Activated CD8-positive, alpha-beta memory T cell treated with anti-CD3 and anti-CD28 coated beads, Interleukin-2, amount 50 U/mL, for 4 hours (primary cell): ENCODE data around the gene DTX1.

ENCODE experiments used
- DNase-seq: peaks from one replicate; pipeline ENCODE4 v3.0.0-alpha.2; 2020

DTX1 gene

DNA sequence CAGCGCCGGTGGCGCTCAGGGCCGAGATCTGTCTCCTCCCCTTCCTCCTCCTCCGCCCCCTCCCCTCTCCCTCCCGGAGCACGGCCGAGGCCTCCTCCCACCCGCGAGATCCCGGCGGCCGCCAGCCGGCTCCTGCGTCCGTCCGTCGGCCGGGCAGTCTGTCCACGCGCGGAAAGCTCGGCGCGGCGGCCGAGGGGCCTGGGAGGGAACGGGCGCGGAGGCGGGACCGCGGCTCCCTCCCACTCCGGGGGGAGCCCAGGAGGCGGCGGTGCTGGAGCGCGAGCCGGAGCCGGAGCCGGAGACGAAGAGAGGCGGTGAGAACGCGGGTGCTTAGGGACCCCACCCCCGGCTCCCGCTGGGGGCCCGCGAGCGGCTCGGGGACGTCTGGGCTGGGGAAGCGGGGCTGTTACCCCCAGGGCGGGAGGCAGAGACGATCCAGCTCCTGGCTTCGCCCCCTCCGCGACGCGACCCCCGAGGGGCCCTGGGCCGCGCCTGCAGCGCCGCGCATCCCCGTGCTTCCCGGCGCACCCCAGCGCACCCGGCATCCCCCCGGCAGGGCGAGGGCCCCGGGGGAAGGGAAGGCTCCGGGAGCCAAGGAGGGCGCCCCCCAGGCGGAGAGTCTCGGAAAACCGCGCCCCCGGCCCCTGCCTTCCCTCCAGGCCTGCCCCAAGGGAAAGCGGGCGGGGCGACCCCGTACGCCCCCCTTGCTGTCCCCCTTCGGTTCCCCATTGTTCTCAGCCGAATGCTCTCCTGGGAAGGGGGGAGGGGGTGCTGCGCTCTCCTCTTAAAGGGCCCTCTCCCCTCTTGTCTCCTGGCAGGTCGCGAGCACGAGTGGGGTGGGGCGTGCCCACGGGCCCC is at the start of gene DTX1:
Gene DTX1 (plus strand): TSS at position 100 of the 858 bp plus-strand sequence. CDS start 1,463 bp downstream, outside the sequence.
- DNase-seq, result peak; percentile 40

DNA sequence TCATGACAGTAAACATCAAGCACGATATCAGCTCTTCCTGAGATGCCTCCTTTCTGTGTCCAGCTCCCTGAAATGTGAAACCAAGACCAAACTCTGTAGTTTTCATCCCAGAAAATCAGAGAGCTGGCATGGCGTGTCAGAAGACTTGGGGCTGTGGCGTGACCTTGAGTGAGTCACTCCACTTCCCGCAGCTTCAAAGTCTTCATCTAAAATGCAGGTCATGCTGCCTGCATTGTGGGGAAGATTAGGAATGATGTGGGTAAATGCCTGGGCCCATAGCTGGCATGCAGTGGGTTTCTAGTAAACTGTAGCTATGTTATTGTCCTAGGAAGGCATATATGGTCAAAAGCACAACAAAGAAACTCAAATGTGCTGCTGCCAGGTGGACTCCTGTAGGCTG is 49.4 kb upstream of the DTX1 start:
- DNase-seq, result no peak

DNA sequence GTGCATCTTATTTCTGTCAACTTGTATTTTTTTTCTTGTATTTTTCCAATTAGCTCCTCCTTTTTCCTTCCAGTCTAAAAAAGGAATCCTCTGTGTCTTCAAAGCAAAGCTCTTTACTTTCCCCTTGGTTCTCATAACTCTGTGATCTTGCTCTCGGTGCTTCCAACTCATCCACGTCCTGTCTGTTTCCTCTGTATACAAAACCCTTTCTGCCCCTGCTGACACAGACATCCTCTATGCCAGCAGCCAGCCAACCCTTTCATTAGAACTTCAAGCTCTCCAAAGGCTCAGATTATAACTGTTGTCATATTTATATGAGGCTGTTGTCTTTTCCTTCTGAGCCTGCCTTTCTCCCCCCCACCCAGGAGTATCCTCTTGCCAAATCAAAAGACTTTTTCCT is 45.8 kb upstream of the DTX1 start:
- no peak for DNase-seq

DNA sequence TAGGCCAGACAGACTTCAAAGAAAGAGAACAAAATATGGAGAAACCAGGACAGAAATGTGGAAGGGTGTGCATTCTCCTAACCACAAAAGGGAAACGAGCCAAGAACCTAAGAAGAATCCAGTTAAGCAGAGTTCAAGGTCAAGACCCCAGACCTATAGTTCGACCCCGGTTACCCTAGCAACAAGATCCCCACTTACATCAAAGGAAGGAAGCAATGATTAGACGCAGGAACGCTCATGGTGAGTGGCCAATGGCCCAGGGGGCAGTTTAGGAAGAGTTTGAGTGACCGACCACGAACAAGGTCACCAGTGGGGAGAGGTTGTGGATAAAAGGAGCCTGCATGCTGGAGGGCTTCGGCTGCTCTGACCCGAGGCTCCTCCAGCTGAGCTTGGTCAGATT is 42.0 kb upstream of the DTX1 start:
- no peak for DNase-seq

DNA sequence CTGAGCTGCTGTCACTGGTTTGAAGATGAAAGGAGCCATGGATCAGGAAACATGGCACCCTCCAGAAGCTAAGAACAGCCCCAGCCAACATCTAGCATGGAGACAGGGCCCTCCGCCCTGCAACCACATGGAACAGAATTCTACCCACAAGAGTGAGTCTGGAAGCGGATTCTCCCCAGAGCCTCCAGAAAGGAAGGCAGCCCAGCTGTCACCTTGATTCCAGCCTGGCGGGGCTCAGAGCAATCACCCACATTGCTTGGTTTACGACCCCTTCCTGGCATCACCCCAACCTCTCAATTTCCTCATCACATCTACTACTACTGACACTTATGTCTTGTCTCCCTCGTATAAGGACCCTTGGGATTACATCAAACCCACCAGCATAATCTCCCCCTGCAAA is 39.7 kb upstream of the DTX1 start:
- DNase-seq, result no peak

DNA sequence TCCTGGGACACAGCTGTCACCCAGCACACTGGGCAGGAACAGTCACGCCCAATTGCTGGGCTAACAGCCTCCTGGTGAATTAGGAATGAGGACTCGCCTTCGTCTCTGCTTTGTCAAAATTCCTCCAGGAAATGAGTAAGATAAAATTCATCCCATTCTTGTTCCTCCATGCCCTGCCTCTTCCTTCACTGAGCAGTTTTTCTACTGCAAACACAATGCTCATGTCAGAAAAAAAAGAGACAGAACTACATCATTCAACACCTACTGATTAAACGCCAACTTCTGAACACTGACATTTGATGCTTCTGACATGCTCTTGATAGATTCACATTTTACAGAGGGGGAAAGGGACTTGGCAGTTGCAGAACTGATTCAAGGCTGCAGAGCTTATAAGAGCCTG is 37.5 kb upstream of the DTX1 start:
- no peak for DNase-seq

DNA sequence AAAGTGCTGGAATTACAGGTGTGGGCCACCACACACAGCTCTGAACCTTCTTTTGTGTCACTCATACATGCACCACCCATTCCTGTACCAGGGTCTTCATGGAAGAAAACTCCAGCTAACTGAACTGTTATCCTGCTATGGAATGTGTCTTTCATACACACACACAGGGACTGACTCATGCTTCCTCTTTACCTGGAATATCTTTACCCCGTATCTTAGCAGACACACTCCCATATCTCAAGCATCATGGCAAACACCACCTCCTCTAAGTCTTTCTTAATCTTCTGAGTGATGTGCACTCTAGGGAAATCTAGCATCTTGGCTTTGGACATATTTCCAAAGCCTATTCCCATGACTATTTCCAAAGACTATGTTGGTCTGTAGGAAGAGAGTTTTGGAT is 35.0 kb upstream of the DTX1 start:
- DNase-seq, result no peak

DNA sequence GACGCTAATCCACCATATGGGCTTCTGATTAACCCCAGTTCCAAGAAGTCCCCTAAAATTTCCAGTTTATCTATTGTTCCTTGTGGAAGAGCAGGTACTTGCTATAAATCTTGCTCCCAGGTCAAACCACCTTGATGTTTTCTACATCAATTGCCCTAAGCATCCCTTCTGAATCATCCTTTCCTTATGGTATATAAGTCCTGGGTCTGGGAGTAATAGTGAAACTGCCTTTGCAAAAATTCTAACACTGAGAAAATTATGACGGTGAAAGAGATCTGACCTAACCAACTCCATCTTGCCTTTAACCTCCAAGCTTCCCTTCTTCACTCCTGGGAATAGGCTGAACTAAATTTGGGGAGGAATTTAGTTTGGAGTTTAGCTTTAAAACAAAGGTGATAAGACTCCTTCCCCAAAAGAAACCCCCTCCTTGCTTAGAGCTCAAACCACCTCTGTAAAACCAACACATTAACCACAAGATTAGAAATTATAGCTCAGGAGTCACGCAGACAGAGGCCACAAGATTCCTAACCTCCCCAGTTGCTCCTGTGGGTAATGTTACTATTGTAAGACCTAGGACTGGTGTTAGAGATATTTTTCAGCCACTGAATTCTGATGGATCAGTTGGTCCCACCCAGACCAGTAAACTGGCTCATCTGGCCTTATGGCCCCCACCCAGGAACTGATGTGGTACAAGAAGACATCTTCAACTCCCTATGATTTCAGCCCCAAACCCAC is 33.8 kb upstream of the DTX1 start:
- DNase-seq, result no peak

DNA sequence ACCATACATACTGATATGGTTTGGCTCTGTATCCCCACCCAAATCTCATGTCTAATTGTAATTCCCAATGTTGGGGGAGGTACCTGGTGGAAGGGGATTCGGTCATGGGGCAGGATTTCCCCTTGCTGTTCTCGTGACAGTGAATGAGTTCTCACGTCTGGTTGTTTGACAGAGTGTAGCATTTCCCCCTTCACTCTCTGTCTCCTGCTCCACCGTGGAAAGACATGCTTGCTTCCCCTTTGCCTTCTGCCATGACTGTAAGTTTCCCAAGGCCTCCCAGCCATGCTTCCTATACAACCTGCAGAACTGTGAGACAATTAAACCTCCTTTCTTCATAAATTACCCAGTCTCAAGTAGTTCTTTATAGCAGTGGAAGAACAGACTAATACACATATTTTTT is 28.8 kb upstream of the DTX1 start:
- DNase-seq, result no peak

DNA sequence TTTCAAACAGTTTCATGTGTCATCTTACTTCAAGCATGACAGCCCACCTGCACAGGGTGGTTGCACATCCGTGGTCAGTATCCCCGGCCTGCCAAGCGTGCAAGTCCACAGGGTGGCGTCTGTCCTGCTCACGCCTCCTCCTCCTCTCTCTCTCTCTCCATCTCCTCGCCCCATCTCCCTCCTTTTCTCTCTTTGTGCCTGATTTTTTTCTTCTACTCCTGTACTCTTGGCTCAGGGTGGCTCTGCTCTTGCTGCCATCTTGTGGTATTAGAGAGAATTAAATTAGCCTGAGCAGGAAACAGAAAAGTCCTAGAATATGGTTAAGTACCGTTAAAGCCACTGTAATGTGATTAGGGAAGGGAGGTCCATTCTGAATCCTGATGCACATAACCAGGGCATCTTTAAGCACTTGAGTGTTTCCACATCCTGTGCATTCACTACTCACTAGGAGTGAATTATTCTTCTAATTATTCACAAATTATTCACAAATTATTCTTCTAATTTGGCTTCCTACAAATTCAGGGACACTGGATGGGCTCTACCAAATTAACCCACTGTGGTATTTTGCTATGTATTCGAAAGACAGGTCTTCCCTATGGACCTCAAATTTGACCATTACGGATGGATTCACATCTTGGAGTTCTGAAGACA is 25.5 kb upstream of the DTX1 start:
- no peak for DNase-seq

DNA sequence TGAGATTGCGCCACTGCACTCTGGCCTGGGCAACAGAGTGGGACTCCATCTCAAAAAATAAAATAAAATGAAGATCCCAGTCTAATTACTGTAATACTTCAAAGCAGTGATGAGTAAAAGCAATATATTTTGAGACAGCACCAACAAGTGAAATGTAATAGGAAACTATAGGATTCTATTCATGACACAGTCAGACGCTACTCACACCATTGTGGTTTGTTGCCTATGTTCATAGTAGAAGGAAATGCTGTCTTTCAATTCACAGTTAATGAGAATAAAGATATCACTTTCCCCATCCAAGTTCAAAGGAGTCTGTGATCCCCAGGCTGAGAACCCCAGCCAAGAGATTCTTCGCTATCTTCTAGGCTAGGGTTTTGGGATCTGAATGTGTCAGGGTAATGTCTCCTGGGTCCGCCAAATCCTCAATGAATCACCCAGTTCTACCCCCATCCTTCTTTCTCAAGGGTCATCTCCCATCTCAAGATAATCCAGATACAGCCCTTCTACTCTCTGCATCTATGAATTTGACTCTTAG is 16.6 kb upstream of the DTX1 start:
- DNase-seq, result no peak

DNA sequence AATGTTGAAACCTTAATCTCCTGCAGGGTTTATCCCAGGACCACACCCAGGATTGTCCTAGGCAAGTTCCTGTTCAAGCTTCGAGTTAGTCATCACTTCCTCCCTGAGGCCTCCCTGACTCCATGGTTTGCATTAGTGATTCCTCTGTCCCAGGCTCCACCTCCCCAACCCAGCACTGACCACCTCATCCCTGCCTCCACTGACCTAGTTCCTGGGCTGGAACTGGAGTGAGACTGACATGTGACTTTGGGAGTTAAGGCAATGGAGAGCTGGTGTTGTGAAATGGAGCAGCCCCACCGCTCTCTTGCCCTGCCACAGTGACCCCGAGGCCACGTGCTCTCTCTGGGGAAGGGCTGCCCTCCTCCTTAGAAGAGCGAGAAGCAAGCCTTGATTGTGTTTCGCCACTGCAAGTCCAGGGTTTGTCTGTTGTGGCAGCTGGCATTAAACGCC is 15.8 kb upstream of the DTX1 start:
- no peak for DNase-seq

DNA sequence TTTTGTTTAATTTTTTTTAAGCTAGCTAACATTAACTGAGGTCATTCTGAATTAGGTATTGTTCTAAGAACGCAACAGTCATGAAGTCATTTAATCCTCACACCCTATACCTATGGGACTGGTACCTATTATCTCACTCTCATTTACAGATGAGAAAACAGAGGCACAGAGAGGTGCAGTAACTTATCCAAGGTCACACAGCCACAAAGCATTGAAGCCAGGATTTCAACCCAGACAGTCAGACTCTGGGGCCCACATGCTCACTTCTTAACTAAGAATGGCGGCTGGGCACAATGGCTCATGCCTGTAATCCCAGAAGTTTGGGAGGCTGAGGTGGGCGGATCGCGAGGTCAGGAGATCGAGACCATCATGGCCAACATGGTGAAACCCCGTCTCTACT is 15.0 kb upstream of the DTX1 start:
- DNase-seq, result no peak

DNA sequence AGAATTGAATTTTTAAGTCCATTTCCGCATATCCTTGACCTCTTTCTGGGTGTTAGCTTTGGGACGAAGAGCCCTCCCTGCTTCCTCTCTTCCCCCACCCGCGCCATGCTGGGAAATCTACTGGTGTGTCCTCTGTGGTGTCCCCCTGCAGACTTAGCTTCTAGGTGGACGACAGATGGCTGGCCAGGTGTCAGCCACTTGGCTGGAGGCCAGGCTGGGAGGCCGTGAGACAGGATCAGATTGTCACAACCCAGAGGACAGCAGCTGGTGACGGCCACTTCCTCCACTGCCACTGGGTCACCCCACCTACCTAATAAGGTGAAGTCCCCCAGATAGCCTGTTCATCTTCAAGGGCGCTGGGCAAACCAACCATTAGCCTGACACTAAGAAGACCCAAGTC is 13.3 kb upstream of the DTX1 start:
- DNase-seq, result no peak

DNA sequence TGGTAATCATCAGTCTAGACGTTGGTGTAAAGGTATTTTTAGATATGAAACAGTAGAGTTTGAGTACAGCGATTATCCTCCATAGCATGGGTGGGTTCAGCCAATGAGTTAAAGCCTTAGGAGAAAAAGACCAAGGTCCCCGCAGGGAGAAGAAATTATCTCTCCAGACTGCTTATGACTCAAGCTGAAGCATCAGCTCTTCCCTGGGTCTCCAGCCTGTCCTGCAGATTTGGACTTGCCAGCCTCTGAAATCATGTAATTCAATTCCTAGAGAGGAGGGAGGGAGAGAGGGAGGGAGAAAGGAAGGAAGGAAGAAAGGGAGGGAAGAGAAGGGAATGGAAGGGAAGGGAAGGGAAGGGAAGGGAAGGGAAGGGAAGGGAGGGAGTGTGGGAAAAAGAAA is 12.0 kb upstream of the DTX1 start:
- DNase-seq, result no peak

DNA sequence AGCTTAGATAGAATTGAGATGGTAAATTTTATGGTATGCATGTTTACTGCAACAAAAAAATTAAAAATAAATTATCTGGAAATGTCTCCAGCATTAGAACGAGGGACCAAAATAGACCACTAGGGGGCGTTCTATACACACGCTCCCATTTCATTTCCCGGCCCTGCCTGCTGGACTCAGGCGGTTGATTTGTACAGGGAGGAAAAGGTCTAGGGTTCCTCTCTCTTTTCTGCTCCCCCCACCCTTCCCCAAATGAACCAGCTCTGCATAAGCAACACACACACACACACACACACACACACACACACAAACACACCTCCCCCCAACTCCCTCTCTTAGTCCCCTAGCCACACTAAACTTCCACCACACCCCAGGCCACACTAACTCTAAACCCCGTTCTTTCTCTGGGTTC is 7.8 kb upstream of the DTX1 start:
- peak; percentile 52 for DNase-seq

DNA sequence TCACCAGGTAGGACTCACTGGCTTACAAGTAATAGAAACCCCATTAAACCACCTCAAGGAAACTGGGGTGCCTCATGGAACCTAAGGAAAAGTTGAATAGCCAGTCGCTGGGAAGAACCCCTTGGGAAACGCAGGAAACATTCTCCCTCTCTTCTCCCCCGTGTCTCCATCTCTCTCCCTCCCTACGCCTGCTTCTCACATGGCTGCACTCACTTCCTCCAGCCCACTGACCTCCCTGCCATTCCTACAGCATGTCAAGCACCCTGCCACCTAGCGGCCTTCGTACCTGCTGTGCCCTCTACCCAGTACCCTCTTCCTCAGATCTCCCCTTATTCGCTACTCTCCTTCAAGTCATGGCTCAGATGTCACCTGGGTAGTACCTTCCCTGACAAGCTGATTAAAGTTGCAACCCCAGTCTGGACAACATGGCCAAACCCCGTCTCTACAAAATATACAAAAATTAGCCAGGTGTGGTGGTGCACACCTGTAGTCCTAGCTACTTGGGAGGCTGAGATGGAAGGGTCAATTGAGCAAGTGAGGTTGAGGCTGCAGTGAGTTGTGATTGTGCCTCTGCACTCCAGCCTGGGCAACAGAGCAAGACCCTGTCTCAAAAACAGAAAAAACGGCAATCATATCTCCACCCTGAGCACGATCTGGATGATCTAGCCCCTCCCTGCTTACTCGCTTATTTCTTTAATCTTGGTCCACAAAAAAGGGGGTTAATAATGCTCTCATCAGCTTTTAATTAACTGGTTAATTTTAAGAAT is 6.4 kb upstream of the DTX1 start:
- no peak for DNase-seq

DNA sequence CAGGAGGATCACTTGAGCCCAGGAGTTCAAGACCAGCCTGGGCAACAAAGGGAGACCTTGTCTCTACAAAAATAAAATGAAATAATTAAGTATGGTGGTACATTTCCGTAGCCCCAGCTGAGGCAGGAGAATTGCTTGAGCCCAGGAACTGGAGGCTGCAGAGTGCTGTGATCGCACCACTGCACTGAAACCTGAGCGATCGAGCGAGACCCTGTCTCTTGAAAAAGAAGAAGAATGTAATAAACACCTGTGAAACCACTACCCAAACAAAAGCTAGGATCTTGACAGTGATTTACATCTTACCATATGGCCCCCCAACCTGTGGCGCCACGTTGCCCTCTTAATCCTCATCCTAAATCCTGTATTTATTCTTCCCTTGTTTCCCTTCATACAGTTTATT is 5.7 kb upstream of the DTX1 start:
- DNase-seq, result no peak

DNA sequence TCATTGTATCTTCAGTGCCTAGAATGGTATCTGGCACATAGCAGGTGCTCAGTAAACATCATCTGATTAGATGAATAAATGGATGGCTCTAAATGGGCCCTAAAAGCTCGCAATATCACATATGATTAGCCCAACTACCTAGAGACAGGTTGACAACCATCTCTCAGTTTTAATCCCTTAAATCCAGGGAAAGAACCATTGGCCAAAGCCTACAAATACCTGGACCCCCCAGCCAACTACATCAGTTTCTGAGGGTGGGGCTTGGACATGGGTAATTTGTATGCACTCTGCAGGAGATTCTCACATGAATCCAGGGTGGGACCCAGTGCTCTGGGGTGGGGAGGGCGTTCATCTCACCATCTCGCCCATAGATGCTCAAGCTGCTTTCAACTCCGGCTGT is 4.8 kb upstream of the DTX1 start:
- DNase-seq, result no peak

DNA sequence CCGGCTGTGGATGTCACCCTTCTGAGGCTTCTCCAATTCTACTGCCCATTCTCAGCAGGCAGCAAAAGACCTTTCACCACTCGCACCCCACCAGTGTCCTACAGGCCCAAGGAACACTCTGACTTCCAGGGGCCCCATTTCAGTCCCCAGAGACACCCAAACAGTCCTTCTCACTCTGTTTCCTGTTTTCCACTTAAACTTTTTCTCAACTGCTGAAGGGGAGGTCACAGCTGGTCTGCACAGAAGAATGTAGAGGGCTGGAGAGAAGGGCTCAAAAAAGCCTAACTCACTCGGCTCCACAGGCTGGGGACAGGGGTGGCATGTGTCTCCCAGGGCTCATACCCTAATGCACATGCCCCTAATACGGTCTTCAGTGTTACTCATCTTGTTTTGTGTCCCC is 4.2 kb upstream of the DTX1 start:
- no peak for DNase-seq

DNA sequence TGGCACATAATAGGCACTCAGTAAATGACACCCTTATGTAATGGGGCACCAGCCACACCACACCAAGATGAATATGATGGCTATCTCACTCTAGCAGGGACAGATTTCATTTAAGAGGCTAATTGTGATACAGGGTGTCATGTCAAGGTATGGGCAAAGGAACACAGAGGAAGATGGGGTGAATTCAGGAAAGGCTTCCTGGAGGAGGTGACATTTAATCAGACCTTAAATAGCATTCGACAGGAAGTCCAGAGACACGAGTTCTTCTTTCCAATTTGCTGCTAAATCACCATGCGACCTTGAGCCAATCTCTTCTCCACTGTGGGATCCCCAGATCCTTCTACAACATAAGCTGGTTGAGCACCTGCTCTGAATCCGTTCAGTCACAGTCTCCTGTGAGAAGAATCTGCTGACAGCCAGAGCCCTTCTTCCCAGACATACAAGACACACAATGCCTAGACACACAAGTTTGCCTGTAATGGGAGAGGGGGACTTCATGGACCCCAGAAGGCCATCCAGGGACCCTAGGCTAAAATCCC is 1.5 kb upstream of the DTX1 start:
- no peak for DNase-seq

DNA sequence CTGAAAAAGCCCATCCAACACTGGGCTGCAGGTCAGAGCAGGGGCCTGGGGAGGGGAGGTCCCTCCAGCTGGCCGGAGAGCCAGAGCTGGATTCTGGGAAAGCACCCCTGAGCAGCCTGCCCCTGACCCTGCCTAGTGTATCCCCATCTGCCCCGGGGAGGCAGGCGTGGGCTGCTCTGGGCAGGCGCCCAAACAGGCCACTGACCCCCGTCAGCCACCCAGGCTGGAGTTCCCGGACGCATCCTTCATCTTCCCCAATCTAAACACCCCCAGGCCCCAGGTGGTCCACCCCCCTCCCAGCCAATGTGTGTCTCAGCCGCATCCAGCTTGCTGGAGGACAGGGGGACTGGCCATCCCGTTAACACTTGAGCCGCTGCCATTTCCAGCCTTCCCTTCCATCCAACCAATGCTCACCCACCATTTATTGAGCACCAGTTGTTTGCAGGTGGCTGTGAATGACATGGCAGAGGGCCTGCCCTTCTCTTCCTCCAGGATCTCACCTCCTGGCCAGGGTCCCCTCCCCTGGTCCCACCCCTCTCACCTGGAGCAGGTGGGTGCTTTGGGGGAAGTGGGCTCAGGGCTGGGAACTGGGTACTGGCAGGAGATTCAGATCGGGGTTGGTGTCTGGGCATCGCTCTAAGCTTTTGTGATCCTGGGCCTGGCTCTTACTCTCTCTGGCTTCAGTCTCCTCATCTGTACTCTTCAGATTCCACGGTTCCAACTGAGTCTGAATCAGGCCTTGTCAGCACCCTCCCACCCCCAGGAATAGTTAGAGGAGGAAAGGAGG is 743 bp upstream of the DTX1 start:
- DNase-seq, result no peak
